ENCODE data around the gene ZNF207. TPM values are rescaled to one million over a fixed set of nuclear protein-coding genes. Genes with fewer than 3 reads are reported as not detected.
A peak's percentile ranks its signal among the peaks of the same experiment; 100 is the strongest.

The ZNF207 gene
- total and polyA plus RNA-seq, 7 experiments from 2014 or later, result 168 to 288 (median 260) TPM

- H3K36me3 ChIP-seq (ENCODE audit: control insufficient read depth in 2 of 3, insufficient read depth in 3 of 3, low read length in 3 of 3), result peaks cover 0 to 18% (median 8%) of the 10 kb centered on the region in 3 experiments
- H3K4me3 ChIP-seq (ENCODE audit: low read length), result no peak overlapping the region
- no peak for ATAC-seq
- Mint-ChIP-seq H3K4me3 (peak overlapping the region in 1 of 10 donors; percentile 45), H3K27me3 (no peaks in the 10 kb centered on the region), H3K27ac (peak overlapping the region in 2 of 9 donors; percentile 25 to 79), H3K4me1 (peaks cover 12 to 47% (median 19%) of the 10 kb centered on the region in 7 donors), H3K9me3 (no peaks in the 10 kb centered on the region), H3K36me3 (peaks cover 7 to 21% (median 13%) of the 10 kb centered on the region in 5 donors)
- H3K27ac ChIP-seq (ENCODE audit: low read depth, low read length), result no peak overlapping the region
- peaks cover 12 to 14% of the 10 kb centered on the region in 2 donors for H3K4me1 ChIP-seq (ENCODE audit: control insufficient read depth in 2 of 2, insufficient read depth in 2 of 2, low read length in 2 of 2)
- H3K27me3 ChIP-seq (ENCODE audit: control insufficient read depth in 2 of 2, insufficient read depth in 2 of 2, low read length in 2 of 2), result no peaks in the 10 kb centered on the region
- ChIA-PET CTCF (no interaction called here), POLR2A (interaction anchor here (1.4 to 2.0 kb wide), 2 partner anchors 11 kb away, joined by 4 to 6 read pairs; no protein-coding TSS in a partner anchor)
- no peaks in the 10 kb centered on the region for H3K9me3 ChIP-seq (ENCODE audit: control insufficient read depth in 2 of 3, low read length in 3 of 3)
- no peak for DNase-seq
- intact Hi-C loops (cut with micrococcal nuclease), result no loop called here
These were observed 19.8 kb upstream of the ZNF207 start for GRCh38 chr17:32330147-32330546.

GRCh38 chr17:32331243-32332040, 18.5 kb upstream of the ZNF207 start:
- H3K4me1 ChIP-seq (ENCODE audit: control insufficient read depth in 2 of 2, insufficient read depth in 2 of 2, low read length in 2 of 2), result peaks cover 12 to 14% of the 10 kb centered on the region in 2 donors
- ChIA-PET POLR2A (interaction anchor here (1.4 to 2.0 kb wide), 2 partner anchors 9 to 13 kb away, joined by 4 to 6 read pairs; no protein-coding TSS in a partner anchor), CTCF (no interaction called here)
- H3K9me3 Mint-ChIP-seq, result no peaks in the 10 kb centered on the region
- H3K36me3 Mint-ChIP-seq, result peaks cover 9 to 27% (median 14%) of the 10 kb centered on the region in 5 donors
- H3K9me3 ChIP-seq (ENCODE audit: control insufficient read depth in 2 of 3, low read length in 3 of 3), result no peaks in the 10 kb centered on the region
- peak overlapping the region in 4 of 10 donors; percentile 10 to 74 (median 46) for H3K4me3 Mint-ChIP-seq
- peaks cover 12 to 51% (median 19%) of the 10 kb centered on the region in 7 donors for H3K4me1 Mint-ChIP-seq
- H3K27me3 Mint-ChIP-seq, result no peaks in the 10 kb centered on the region
- intact Hi-C loops (cut with micrococcal nuclease), result loop anchor here in 1 of 2 donors (1.0 kb wide), 1 partner anchor 10 kb away; no protein-coding TSS in a partner anchor
- no peak overlapping the region for H3K4me3 ChIP-seq (ENCODE audit: low read length)
- peaks cover 0 to 25% (median 8%) of the 10 kb centered on the region in 3 experiments for H3K36me3 ChIP-seq (ENCODE audit: control insufficient read depth in 2 of 3, insufficient read depth in 3 of 3, low read length in 3 of 3)
- peak overlapping the region; percentile 7 to 85 (median 51) for H3K27ac Mint-ChIP-seq
- no peak for ATAC-seq
- no peaks in the 10 kb centered on the region for H3K27me3 ChIP-seq (ENCODE audit: control insufficient read depth in 2 of 2, insufficient read depth in 2 of 2, low read length in 2 of 2)
- H3K27ac ChIP-seq (ENCODE audit: low read depth, low read length), result peak overlapping the region; percentile 49
- no peak for DNase-seq

- Histone ChIP-seq H3K27ac (ENCODE audit: low read depth, low read length) (no peak overlapping the region), H3K27me3 (ENCODE audit: control insufficient read depth in 2 of 2, insufficient read depth in 2 of 2, low read length in 2 of 2) (no peaks in the 10 kb centered on the region), H3K9me3 (ENCODE audit: control insufficient read depth in 2 of 3, low read length in 3 of 3) (no peaks in the 10 kb centered on the region), H3K36me3 (ENCODE audit: control insufficient read depth in 2 of 3, insufficient read depth in 3 of 3, low read length in 3 of 3) (peaks cover 0 to 41% (median 8%) of the 10 kb centered on the region in 3 experiments), H3K4me1 (ENCODE audit: control insufficient read depth in 2 of 2, insufficient read depth in 2 of 2, low read length in 2 of 2) (peaks cover 12 to 14% of the 10 kb centered on the region in 2 donors), H3K4me3 (ENCODE audit: low read length) (no peak overlapping the region)
- CTCF ChIA-PET, result interaction anchor here (0.9 kb wide), 1 partner anchor 10 kb away, joined by 3 read pairs; no protein-coding TSS in a partner anchor
- Mint-ChIP-seq H3K27me3 (no peaks in the 10 kb centered on the region), H3K4me1 (peaks cover 12 to 44% (median 19%) of the 10 kb centered on the region in 7 donors), H3K36me3 (peaks cover 9 to 33% (median 14%) of the 10 kb centered on the region in 5 donors), H3K4me3 (no peak overlapping the region), H3K9me3 (no peaks in the 10 kb centered on the region), H3K27ac (peak overlapping the region in 1 of 9 donors; percentile 48)
- no peak for ATAC-seq
- DNase-seq, result no peak
- POLR2A ChIA-PET, result interaction anchor here (1.4 kb wide), 1 partner anchor 9 kb away, joined by 3 read pairs; the partner anchor contains the start of gene C17orf75
- intact Hi-C loops (cut with micrococcal nuclease), result no loop called here
These were observed 16.8 kb upstream of the ZNF207 start for GRCh38 chr17:32333187-32333586.

- Histone ChIP-seq H3K36me3 (ENCODE audit: control insufficient read depth in 2 of 3, insufficient read depth in 3 of 3, low read length in 3 of 3) (peaks cover 0 to 52% (median 8%) of the 10 kb centered on the region in 3 experiments), H3K4me3 (ENCODE audit: low read length) (no peak overlapping the region), H3K27ac (ENCODE audit: low read depth, low read length) (no peak overlapping the region), H3K4me1 (ENCODE audit: control insufficient read depth in 2 of 2, insufficient read depth in 2 of 2, low read length in 2 of 2) (peaks cover 12 to 14% of the 10 kb centered on the region in 2 donors), H3K27me3 (ENCODE audit: control insufficient read depth in 2 of 2, insufficient read depth in 2 of 2, low read length in 2 of 2) (no peaks in the 10 kb centered on the region), H3K9me3 (ENCODE audit: control insufficient read depth in 2 of 3, low read length in 3 of 3) (no peaks in the 10 kb centered on the region)
- ChIA-PET CTCF (no interaction called here), POLR2A (no interaction called here)
- DNase-seq, result no peak
- H3K36me3 Mint-ChIP-seq, result peaks cover 9 to 34% (median 14%) of the 10 kb centered on the region in 5 donors
- no peaks in the 10 kb centered on the region for H3K27me3 Mint-ChIP-seq
- ATAC-seq, result no peak
- H3K9me3 Mint-ChIP-seq, result no peaks in the 10 kb centered on the region
- no peak overlapping the region for H3K27ac Mint-ChIP-seq
- H3K4me1 Mint-ChIP-seq, result peaks cover 12 to 42% (median 17%) of the 10 kb centered on the region in 7 donors
- intact Hi-C loops (cut with micrococcal nuclease), result no loop called here
- no peak overlapping the region for H3K4me3 Mint-ChIP-seq
These were observed 14.9 kb upstream of the ZNF207 start for GRCh38 chr17:32335046-32335445.

- intact Hi-C loops (cut with micrococcal nuclease), result no loop called here
- Histone ChIP-seq H3K4me3 (ENCODE audit: low read length) (no peak overlapping the region), H3K27me3 (ENCODE audit: control insufficient read depth in 2 of 2, insufficient read depth in 2 of 2, low read length in 2 of 2) (no peaks in the 10 kb centered on the region), H3K36me3 (ENCODE audit: control insufficient read depth in 2 of 3, insufficient read depth in 3 of 3, low read length in 3 of 3) (peaks cover 0 to 52% (median 8%) of the 10 kb centered on the region in 3 experiments), H3K27ac (ENCODE audit: low read depth, low read length) (no peak overlapping the region), H3K9me3 (ENCODE audit: control insufficient read depth in 2 of 3, low read length in 3 of 3) (no peaks in the 10 kb centered on the region), H3K4me1 (ENCODE audit: control insufficient read depth in 2 of 2, insufficient read depth in 2 of 2, low read length in 2 of 2) (peaks cover 11% of the 10 kb centered on the region in 2 donors)
- ChIA-PET POLR2A (no interaction called here), CTCF (no interaction called here)
- peaks cover 12 to 38% (median 16%) of the 10 kb centered on the region in 7 donors for H3K4me1 Mint-ChIP-seq
- no peaks in the 10 kb centered on the region for H3K27me3 Mint-ChIP-seq
- no peaks in the 10 kb centered on the region for H3K9me3 Mint-ChIP-seq
- no peak overlapping the region for H3K4me3 Mint-ChIP-seq
- ATAC-seq (no peak), DNase-seq (no peak)
- peak overlapping the region in 1 of 9 donors; percentile 3 for H3K27ac Mint-ChIP-seq
- peaks cover 9 to 35% (median 14%) of the 10 kb centered on the region in 5 donors for H3K36me3 Mint-ChIP-seq
These were observed 14.3 kb upstream of the ZNF207 start for GRCh38 chr17:32335687-32336086.

GRCh38 chr17:32341141-32341856, 8.7 kb upstream of the ZNF207 start:
- H3K36me3 Mint-ChIP-seq, result peaks cover 0 to 12% (median 0%) of the 10 kb centered on the region in 5 donors
- peaks cover 5 to 9% of the 10 kb centered on the region in 2 donors for H3K4me1 ChIP-seq (ENCODE audit: control insufficient read depth in 2 of 2, insufficient read depth in 2 of 2, low read length in 2 of 2)
- peaks cover 0 to 27% (median 0%) of the 10 kb centered on the region in 3 experiments for H3K36me3 ChIP-seq (ENCODE audit: control insufficient read depth in 2 of 3, insufficient read depth in 3 of 3, low read length in 3 of 3)
- H3K27me3 ChIP-seq (ENCODE audit: control insufficient read depth in 2 of 2, insufficient read depth in 2 of 2, low read length in 2 of 2), result no peaks in the 10 kb centered on the region
- intact Hi-C loops (cut with micrococcal nuclease), result loop anchor here (1.0 kb wide), 4 partner anchors 9 to 88 kb away; partner anchors contain the start of gene ZNF207 (in 2 of the 2)
- H3K4me1 Mint-ChIP-seq, result peaks cover 19 to 33% (median 25%) of the 10 kb centered on the region in 7 donors
- ATAC-seq (peak; percentile 72), DNase-seq (peak; percentile 24 to 72 (median 67))
- no peaks in the 10 kb centered on the region for H3K9me3 ChIP-seq (ENCODE audit: control insufficient read depth in 2 of 3, low read length in 3 of 3)
- H3K4me3 ChIP-seq (ENCODE audit: low read length), result peak overlapping the region; percentile 64
- POLR2A ChIA-PET, result interaction anchor here (0.6 to 1.8 kb wide), 7 partner anchors 8 to 103 kb away, joined by 3 to 11 read pairs (median 4); partner anchors contain the start of genes PSMD11 and ZNF207
- H3K27me3 Mint-ChIP-seq, result no peaks in the 10 kb centered on the region
- H3K27ac ChIP-seq (ENCODE audit: low read depth, low read length), result peak overlapping the region; percentile 80
- H3K4me3 Mint-ChIP-seq, result peak overlapping the region; percentile 83 to 94 (median 92)
- H3K27ac Mint-ChIP-seq, result peak overlapping the region; percentile 83 to 96 (median 92)
- H3K9me3 Mint-ChIP-seq, result no peaks in the 10 kb centered on the region
- CTCF ChIA-PET, result no interaction called here
